ENCODE results near the gene TMEM132A.

The TMEM132A gene

DNA sequence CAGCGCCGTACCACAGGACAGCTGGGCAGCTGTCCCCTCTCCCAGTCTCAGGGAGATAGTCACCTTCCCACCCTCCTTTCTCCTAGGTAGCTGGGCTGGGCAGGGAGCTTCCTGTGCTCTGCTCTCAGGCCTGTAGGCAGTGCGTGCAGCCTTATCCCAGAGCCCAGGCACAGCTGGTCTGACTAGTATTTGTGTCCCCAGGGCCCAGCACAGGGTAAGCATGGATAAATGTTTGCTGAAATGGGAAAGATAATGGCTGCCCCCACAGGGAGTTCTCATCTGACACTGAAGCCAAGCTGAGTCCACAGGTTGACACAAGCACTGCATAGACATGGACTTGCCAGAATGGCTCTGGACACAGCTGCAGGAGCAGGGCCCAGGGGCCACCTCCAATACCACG, 18.0 kb downstream of the TMEM132A start:
- 0 out of 2 replicates have a peak overlapping the region, but pooled peaks have one; percentile 15 for H3K27ac ChIP-seq

DNA sequence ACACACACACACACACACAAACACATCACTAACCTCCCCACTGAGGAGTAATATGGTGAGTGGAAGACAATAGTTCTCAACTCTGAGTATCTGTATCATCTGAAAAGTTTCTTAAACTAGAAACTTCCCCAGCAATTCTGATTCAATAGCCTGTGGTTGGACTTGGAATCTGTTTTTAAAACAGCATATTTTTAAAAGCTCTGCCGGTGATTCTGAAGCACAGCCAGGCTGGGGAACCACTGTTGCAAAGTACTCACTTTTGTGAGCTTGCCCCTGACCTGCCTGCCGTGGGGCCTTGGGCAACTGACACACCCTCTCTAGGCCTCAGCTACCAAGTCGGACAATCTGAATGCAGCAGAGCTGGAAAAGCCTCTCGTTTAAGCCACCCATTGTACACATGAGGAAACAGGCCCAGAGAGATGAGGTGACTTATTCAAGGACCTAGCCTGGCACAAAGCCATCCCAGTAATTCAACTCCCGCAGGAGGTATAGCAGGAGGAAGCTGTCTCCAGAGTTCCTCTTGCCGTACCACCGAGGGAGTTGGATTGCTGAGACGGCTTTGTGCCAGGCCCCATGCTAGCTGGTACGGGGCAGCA, 18.8 kb downstream of the TMEM132A start:
- TF ChIP-seq, protein P1, sequence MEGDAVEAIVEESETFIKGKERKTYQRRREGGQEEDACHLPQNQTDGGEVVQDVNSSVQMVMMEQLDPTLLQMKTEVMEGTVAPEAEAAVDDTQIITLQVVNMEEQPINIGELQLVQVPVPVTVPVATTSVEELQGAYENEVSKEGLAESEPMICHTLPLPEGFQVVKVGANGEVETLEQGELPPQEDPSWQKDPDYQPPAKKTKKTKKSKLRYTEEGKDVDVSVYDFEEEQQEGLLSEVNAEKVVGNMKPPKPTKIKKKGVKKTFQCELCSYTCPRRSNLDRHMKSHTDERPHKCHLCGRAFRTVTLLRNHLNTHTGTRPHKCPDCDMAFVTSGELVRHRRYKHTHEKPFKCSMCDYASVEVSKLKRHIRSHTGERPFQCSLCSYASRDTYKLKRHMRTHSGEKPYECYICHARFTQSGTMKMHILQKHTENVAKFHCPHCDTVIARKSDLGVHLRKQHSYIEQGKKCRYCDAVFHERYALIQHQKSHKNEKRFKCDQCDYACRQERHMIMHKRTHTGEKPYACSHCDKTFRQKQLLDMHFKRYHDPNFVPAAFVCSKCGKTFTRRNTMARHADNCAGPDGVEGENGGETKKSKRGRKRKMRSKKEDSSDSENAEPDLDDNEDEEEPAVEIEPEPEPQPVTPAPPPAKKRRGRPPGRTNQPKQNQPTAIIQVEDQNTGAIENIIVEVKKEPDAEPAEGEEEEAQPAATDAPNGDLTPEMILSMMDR (IDR thresholded peaks at IDR 0.05): no peak
- no peak for TF ChIP-seq ZFX (IDR thresholded peaks at IDR 0.05; ENCODE audit: borderline replicate concordance)
- 0 out of 2 replicates have a peak overlapping the region, but pooled peaks have one; percentile 15 for H3K27ac ChIP-seq

More for the DNA sequence above, 18.0 kb downstream of the TMEM132A start:
- TF ChIP-seq ZFX (IDR thresholded peaks at IDR 0.05; ENCODE audit: borderline replicate concordance): no peak
- TF ChIP-seq, protein P1 (IDR thresholded peaks at IDR 0.05): no peak

DNA sequence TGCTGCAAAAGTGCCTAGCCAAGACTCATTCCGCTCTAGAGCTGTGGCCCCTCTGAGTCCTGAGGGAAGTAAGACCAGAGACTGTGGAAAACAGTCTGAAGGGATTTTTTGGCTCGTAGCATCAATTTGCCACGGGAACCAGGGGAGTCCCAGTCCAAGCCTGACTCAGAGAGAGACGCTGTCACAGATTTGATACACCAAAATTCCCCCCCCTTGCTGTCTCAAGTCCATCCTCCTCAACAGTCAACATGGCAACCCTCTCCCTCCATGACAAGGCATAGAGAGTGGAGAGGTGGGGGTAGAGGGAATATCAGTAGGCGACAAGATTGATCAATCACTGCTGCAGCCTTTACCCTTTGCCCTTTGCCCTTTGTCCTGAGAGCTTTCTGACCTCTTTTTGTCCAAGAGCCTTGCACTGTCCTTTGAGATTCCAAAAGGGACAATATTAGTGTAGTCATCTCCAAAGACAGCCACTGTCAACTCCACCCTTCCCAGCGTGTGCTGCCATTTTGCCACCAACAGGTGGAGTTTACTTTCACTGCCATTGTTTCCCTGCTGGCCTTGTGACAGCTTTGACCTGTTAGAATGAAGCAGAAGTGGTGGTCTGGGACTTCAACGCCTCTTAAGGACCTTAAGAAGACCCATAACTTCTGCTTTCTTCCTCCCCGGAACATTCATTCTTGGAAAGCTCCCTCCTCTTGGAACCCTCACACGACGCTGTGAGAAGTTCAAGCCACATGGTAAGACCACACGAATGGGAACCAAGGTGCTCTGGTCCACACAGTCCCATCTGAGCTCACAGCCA, 20.4 kb downstream of the TMEM132A start:
- TF ChIP-seq, protein P1 (IDR thresholded peaks at IDR 0.05): peak; percentile 33; the same call in 1 of the 2 replicates
- TF ChIP-seq ZFX (IDR thresholded peaks at IDR 0.05; ENCODE audit: borderline replicate concordance): no peak
- H3K27ac ChIP-seq: no peak overlapping the region

DNA sequence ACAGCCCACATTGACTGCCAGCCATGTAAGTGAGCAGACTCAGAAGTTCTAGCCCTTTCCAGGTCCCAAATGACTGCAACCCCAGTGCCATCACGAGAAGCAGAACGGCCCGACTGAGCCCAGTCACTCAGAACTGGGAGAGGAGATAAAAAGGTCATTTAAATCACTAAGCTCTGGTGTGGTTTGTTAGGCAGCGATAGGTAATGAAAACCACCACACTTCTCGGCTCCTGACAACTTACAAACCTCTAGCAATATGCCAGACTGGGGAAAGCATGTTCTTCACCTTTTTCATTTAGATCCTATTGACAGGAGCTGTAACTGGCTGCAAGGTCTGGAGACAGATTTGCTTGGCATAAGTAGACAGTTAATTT, 21.0 kb downstream of the TMEM132A start:
- TF ChIP-seq ZFX (IDR thresholded peaks at IDR 0.05; ENCODE audit: borderline replicate concordance): no peak
- TF ChIP-seq, protein P1 (IDR thresholded peaks at IDR 0.05): no peak
- no peak overlapping the region for H3K27ac ChIP-seq

DNA sequence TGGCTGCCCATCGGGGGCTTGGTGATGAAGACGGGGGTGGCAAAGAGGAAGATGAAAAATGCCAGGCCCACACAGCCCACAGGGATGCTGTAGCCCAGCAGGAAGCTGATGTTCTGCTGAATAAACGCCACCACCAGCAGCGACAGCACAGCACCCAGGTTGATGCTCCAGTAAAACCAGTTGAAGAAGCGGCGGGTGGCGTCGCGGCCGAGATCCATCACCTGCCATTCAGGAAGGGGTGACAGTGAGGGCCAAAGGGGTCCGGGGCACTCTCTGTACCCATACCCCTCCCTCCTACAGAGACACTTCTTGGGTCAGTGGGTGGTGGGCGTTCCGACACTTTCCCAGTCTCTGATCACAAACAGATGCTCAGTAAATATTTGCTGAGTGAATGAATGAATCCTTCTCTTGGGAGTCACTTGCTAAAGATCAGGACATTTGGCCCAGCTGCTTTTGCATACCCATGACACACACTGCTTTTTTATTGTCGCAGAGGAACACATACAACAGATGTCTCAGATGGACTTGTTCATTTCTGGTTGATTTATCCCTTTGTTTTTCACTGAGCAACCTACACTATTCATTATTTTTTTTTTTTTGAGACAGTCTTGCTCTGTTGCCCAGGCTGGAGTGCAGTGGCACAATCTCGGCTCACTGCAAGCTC, 22.5 kb downstream of the TMEM132A start:
- TF ChIP-seq, protein P1 (IDR thresholded peaks at IDR 0.05): no peak
- no peak for TF ChIP-seq ZFX (IDR thresholded peaks at IDR 0.05; ENCODE audit: borderline replicate concordance)
- no peak overlapping the region for H3K27ac ChIP-seq

DNA sequence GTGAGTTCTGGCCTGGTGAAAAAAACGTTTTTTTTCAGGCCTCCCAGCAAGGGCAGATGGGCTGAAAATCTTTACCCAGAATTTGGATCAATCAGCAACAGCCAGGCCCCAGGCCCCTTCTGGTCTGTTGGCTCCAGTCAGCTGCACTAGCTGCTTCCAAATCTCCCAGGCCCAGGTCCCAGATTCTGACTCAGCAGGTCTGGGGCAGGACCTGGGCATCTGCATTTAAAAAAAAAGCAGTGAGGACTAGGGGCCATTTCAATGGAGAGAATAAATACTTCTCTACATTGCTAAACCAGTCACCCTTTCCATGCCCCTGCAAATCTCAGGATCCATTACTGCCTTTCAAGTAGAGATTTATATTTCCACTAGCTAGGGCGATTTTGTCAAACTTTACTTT, 23.4 kb downstream of the TMEM132A start:
- no peak for TF ChIP-seq ZFX (IDR thresholded peaks at IDR 0.05; ENCODE audit: borderline replicate concordance)
- TF ChIP-seq, protein P1 (IDR thresholded peaks at IDR 0.05): no peak
- no peak overlapping the region for H3K27ac ChIP-seq

All from 22Rv1 (cell line).